ENCODE measurements around the gene MFAP2. TPM values are rescaled to one million over a fixed set of nuclear protein-coding genes. Genes with fewer than 3 reads are reported as not detected.

MFAP2 gene
- total RNA-seq, 1 experiment from 2014 or later, result 141 TPM

GRCh38 chr1:16986962-16987361 lies 6.5 kb upstream of the MFAP2 start:
- ChIA-PET POLR2A (interaction anchor here (1.0 kb wide), 1 partner anchor 22 kb away, joined by 3 read pairs; no protein-coding TSS in a partner anchor), CTCF (interaction anchor here (0.6 to 5.3 kb wide), 39 partner anchors 9 to 366 kb away, joined by 3 to 67 read pairs (median 5); partner anchors contain the start of genes CROCC and PADI2)
- Mint-ChIP-seq H3K9me3 (no peaks in the 10 kb centered on the region), H3K4me3 (no peak overlapping the region), H3K27me3 (ENCODE audit: low read depth) (no peaks in the 10 kb centered on the region), H3K27ac (no peak overlapping the region), H3K4me1 (peaks cover 10% of the 10 kb centered on the region), H3K36me3 (no peaks in the 10 kb centered on the region)
- ATAC-seq (peak; percentile 89), DNase-seq (ENCODE audit: low spot score) (peak; percentile 83)
- TF ChIP-seq ZNF121 (CRISPR knock-in tag; IDR thresholded peaks at IDR 0.05) (0 out of 2 replicates have a peak, but pooled peaks have one; percentile 26), TCF7 (CRISPR knock-in tag; IDR thresholded peaks at IDR 0.05; ENCODE audit: low read depth) (no peak), HMGXB4 (CRISPR knock-in tag; IDR thresholded peaks at IDR 0.05) (0 out of 2 replicates have a peak, but pooled peaks have one; percentile 36), USF1 (CRISPR knock-in tag; IDR thresholded peaks at IDR 0.05) (no peak), CTCF (IDR thresholded peaks at IDR 0.05) (peak; percentile 76)

GRCh38 chr1:16986560-16986959 lies 6.1 kb upstream of the MFAP2 start:
- ATAC-seq, result peak; percentile 26
- DNase-seq (ENCODE audit: low spot score), result no peak
- Mint-ChIP-seq H3K4me3 (no peak overlapping the region), H3K27ac (no peak overlapping the region), H3K36me3 (no peaks in the 10 kb centered on the region), H3K27me3 (ENCODE audit: low read depth) (no peaks in the 10 kb centered on the region; the same call in 1 of the 2 replicates), H3K4me1 (peaks cover 10% of the 10 kb centered on the region), H3K9me3 (no peaks in the 10 kb centered on the region)
- ChIA-PET POLR2A (interaction anchor here (1.0 kb wide), 1 partner anchor 22 kb away, joined by 3 read pairs; no protein-coding TSS in a partner anchor), CTCF (interaction anchor here (0.5 to 5.3 kb wide), 40 partner anchors 8 to 1340 kb away, joined by 3 to 67 read pairs (median 5); partner anchors contain the start of genes CROCC and PADI2)
- no peak for TF ChIP-seq PRRX2 (CRISPR knock-in tag; IDR thresholded peaks at IDR 0.05)
- no peak for TF ChIP-seq ERG (CRISPR knock-in tag; IDR thresholded peaks at IDR 0.05)
- TF ChIP-seq FOXP1 (CRISPR knock-in tag; IDR thresholded peaks at IDR 0.05; ENCODE audit: borderline replicate concordance), result no peak
- TF ChIP-seq ZNF317 (CRISPR knock-in tag; IDR thresholded peaks at IDR 0.05; ENCODE audit: borderline replicate concordance, low read depth), result no peak
- TF ChIP-seq HMGA2 (CRISPR knock-in tag; IDR thresholded peaks at IDR 0.05), result no peak
- no peak for TF ChIP-seq NFYB (CRISPR knock-in tag; conservative IDR thresholded peaks at IDR 0.05; ENCODE audit: low read depth)
- no peak for TF ChIP-seq ATF1 (CRISPR knock-in tag; IDR thresholded peaks at IDR 0.05)
- no peak for TF ChIP-seq JAZF1 (CRISPR knock-in tag; IDR thresholded peaks at IDR 0.05)
- TF ChIP-seq ETV6 (CRISPR knock-in tag; IDR thresholded peaks at IDR 0.05), result no peak
- TF ChIP-seq NR1H2 (CRISPR knock-in tag; IDR thresholded peaks at IDR 0.05), result no peak
- no peak for TF ChIP-seq ZNF671 (CRISPR knock-in tag; IDR thresholded peaks at IDR 0.05)

GRCh38 chr1:16986113-16986512 lies 5.7 kb upstream of the MFAP2 start:
- DNase-seq (ENCODE audit: low spot score) (no peak), ATAC-seq (no peak)
- Mint-ChIP-seq H3K27ac (no peak overlapping the region), H3K9me3 (no peaks in the 10 kb centered on the region), H3K4me3 (no peak overlapping the region), H3K4me1 (peaks cover 14% of the 10 kb centered on the region), H3K36me3 (no peaks in the 10 kb centered on the region), H3K27me3 (ENCODE audit: low read depth) (no peaks in the 10 kb centered on the region; the same call in 1 of the 2 replicates)
- TF ChIP-seq MAX (CRISPR knock-in tag; IDR thresholded peaks at IDR 0.05), result no peak
- no peak for TF ChIP-seq TCF7 (CRISPR knock-in tag; IDR thresholded peaks at IDR 0.05; ENCODE audit: low read depth)
- CTCF ChIA-PET, result interaction anchor here (0.5 to 5.3 kb wide), 34 partner anchors 8 to 1340 kb away, joined by 3 to 67 read pairs (median 6); partner anchors contain the start of genes CROCC and PADI2
- POLR2A ChIA-PET, result no interaction called here
